ENCODE data around the gene TMEM214.

- TF ChIP-seq CTCF (conservative IDR thresholded peaks at IDR 0.05; ENCODE audit: low read length) (no peak), EZH2phosphoT487 (IDR thresholded peaks at IDR 0.05; ENCODE audit: borderline replicate concordance) (no peak)
These were observed 7.5 kb downstream of the TMEM214 start for GRCh38 chr2:27040282-27040681.
